Muscle layer of duodenum (tissue), 2 donors: ENCODE measurements around the gene WDR20.
"Not testable (repeated sequence)": the region's sequence is repeated elsewhere in the genome, so short reads cannot be mapped to it uniquely, and the experiment has no call there.

Experiments used
- H3K27ac ChIP-seq: one replicate; pipeline ENCODE4 v1.7.0; 2013; ENCODE audit warnings: mild to moderate bottlenecking, low read length
- H3K27me3 ChIP-seq: one replicate; pipeline ENCODE4 v1.7.0; 2013; ENCODE audit warnings: low read depth, mild to moderate bottlenecking, control low read depth, low read length
- H3K36me3 ChIP-seq, 2 donors: one replicate each; pipeline ENCODE4 v1.7.0; 2013; ENCODE audit warnings: low read length in 2 of 2, control low read depth in 1 of 2, mild to moderate bottlenecking in 1 of 2; ENCODE audit not compliant: insufficient read depth in 2 of 2, control insufficient read depth in 1 of 2
- H3K4me1 ChIP-seq, 2 donors: one replicate each; pipeline ENCODE4 v1.7.0; 2013; ENCODE audit warnings: low read length in 2 of 2, mild to moderate bottlenecking in 2 of 2, control low read depth in 1 of 2, moderate library complexity in 1 of 2; ENCODE audit not compliant: insufficient read depth in 2 of 2, control insufficient read depth in 1 of 2
- H3K4me3 ChIP-seq, 2 donors: one replicate each; pipeline ENCODE4 v1.7.0; 2013; ENCODE audit warnings: low read length in 2 of 2, low read depth in 1 of 2, mild to moderate bottlenecking in 1 of 2
- H3K9me3 ChIP-seq, 2 donors: one replicate each; pipeline ENCODE4 v1.7.0; 2013; ENCODE audit warnings: low read length in 2 of 2, control low read depth in 1 of 2, mild to moderate bottlenecking in 1 of 2; ENCODE audit not compliant: control insufficient read depth in 1 of 2
- donor health status: healthy.

The WDR20 gene

DNA sequence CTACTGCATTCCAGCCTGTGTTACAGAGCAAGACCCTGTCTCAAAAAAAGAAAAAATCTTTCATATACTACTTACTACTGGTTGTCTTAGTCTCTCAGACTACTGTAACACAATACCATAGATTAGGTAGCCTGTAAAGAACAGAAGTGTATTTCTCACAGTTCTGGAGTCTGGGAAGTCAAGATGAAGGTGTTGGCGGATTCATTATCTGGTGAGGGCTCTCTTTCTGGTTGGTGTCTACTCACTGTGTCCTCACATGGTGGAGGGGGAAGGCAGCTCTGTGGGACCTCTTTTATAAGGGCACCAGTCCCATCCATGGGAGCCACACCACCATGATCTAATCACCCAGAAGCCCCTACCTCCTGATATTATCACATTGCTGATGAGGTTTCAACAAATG is 14.4 kb downstream of the WDR20 start:
- Histone ChIP-seq H3K4me3 (no peak overlapping the region), H3K36me3 (no peaks in the 10 kb centered on the region), H3K27me3 (no peaks in the 10 kb centered on the region), H3K27ac (no peak overlapping the region), H3K9me3 (no peaks in the 10 kb centered on the region), H3K4me1 (peaks cover 0 to 9% of the 10 kb centered on the region in 2 donors)

- no peak overlapping the region for H3K27ac ChIP-seq
- no peaks in the 10 kb centered on the region for H3K9me3 ChIP-seq
- H3K4me3 ChIP-seq, result peak overlapping the region in 1 of 2 donors; percentile 2
- H3K27me3 ChIP-seq, result no peaks in the 10 kb centered on the region
- H3K36me3 ChIP-seq, result no peaks in the 10 kb centered on the region
- H3K4me1 ChIP-seq, result peaks cover 0 to 9% of the 10 kb centered on the region in 2 donors
Measured at GRCh38 chr14:102154821-102155549, 15.3 kb downstream of the WDR20 start.

DNA sequence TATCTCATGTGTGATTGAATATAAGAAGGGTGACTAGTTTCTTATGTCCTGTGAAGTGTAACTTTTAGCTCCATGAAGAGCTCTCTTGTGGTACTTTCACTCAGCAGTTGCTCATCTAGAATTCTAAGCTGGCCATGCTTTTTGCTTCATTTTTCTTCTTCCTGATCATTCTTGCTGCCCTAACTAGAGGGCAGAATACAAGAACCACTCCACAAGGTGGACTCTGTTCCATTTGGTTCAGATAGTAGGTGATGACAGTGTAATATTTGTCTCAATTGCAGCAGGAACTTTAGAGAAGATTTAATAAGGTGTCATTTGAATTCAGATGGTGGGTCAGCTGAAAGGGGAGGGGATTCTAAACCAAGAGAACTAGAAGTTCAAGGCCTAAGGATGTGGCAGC is 17.6 kb downstream of the WDR20 start:
- H3K36me3 ChIP-seq, result no peaks in the 10 kb centered on the region
- H3K4me1 ChIP-seq, result peaks cover 0 to 9% of the 10 kb centered on the region in 2 donors
- H3K27me3 ChIP-seq, result no peaks in the 10 kb centered on the region
- H3K4me3 ChIP-seq, result no peak overlapping the region
- H3K9me3 ChIP-seq, result no peaks in the 10 kb centered on the region
- H3K27ac ChIP-seq, result no peak overlapping the region

- Histone ChIP-seq H3K27ac (no peak overlapping the region), H3K4me1 (peaks cover 0 to 9% of the 10 kb centered on the region in 2 donors)
Measured at GRCh38 chr14:102158797-102159196, 19.1 kb downstream of the WDR20 start.

GRCh38 chr14:102159841-102160240 is 20.1 kb downstream of the WDR20 start:
- Histone ChIP-seq H3K4me3 (no peak overlapping the region), H3K27me3 (no peaks in the 10 kb centered on the region), H3K36me3 (no peaks in the 10 kb centered on the region), H3K4me1 (peaks cover 0 to 6% of the 10 kb centered on the region in 2 donors), H3K9me3 (no peaks in the 10 kb centered on the region), H3K27ac (no peak overlapping the region)

More at GRCh38 chr14:102158797-102159196, 19.1 kb downstream of the WDR20 start:
- no peaks in the 10 kb centered on the region for H3K36me3 ChIP-seq
- no peak overlapping the region for H3K4me3 ChIP-seq
- H3K9me3 ChIP-seq, result no peaks in the 10 kb centered on the region
- H3K27me3 ChIP-seq, result no peaks in the 10 kb centered on the region

- Histone ChIP-seq H3K36me3 (no peaks in the 10 kb centered on the region), H3K4me3 (no peak overlapping the region), H3K27me3 (no peaks in the 10 kb centered on the region), H3K9me3 (no peaks in the 10 kb centered on the region), H3K4me1 (no peaks in the 10 kb centered on the region), H3K27ac (no peak overlapping the region)
Measured at GRCh38 chr14:102162487-102162886, 22.8 kb downstream of the WDR20 start.

DNA sequence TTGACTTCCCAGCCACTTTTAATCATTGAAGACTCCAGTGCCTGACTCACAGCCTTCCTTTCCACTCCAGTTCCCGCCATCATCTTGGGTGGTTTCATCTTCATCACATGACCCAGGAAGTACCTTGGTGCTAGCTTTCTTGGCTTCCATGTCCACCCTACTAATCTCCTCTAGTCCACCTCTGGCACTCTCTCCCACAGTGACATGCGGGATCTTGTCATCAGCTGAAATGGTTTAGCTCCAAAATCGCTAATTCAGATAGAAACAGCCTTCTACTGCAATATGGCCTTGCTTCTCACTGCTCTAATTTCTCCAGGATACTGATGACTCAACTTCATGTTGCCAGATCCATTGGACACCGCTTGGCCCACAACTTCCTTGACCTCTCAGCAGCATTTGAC is 24.5 kb downstream of the WDR20 start:
- Histone ChIP-seq H3K4me3 (no peak overlapping the region), H3K27ac (no peak overlapping the region), H3K36me3 (no peaks in the 10 kb centered on the region), H3K27me3 (no peaks in the 10 kb centered on the region), H3K4me1 (peaks cover 0 to 6% of the 10 kb centered on the region in 2 donors), H3K9me3 (no peaks in the 10 kb centered on the region)

DNA sequence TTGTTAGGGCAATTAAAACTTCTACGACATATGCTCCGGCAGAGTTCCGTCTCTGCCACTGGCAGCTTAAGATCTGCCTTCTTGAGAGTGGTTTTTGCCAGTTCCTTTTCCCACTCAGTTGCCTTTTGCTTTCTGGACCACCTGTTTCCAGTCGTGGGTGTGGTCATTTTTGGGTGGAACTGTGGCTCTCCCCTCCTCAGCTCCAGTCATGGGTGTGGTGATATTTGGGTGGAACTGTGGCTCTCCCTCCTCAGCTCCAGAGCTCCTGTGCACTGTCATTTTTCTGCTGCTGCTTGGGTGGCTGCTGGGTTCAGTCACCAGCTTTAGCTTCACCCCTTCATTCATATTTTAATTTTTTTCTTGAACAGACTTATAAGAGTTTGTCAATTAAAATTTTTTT is 25.3 kb downstream of the WDR20 start:
- Histone ChIP-seq H3K4me3 (no peak overlapping the region), H3K9me3 (no peaks in the 10 kb centered on the region), H3K36me3 (no peaks in the 10 kb centered on the region), H3K27ac (no peak overlapping the region), H3K27me3 (no peaks in the 10 kb centered on the region), H3K4me1 (peaks cover 0 to 6% of the 10 kb centered on the region in 2 donors)

- Histone ChIP-seq H3K27me3 (no peaks in the 10 kb centered on the region), H3K36me3 (no peaks in the 10 kb centered on the region), H3K4me1 (peaks cover 0 to 6% of the 10 kb centered on the region in 2 donors), H3K27ac (no peak overlapping the region), H3K4me3 (no peak overlapping the region), H3K9me3 (no peaks in the 10 kb centered on the region)
Measured at GRCh38 chr14:102170061-102170460, 30.4 kb downstream of the WDR20 start.

GRCh38 chr14:102171173-102172020 is 31.7 kb downstream of the WDR20 start:
- Histone ChIP-seq H3K27me3 (no peaks in the 10 kb centered on the region), H3K4me3 (no peak overlapping the region), H3K9me3 (no peaks in the 10 kb centered on the region), H3K4me1 (peaks cover 0 to 6% of the 10 kb centered on the region in 2 donors), H3K36me3 (no peaks in the 10 kb centered on the region), H3K27ac (no peak overlapping the region)

- not testable (repeated sequence) for H3K27ac ChIP-seq, H3K27me3 ChIP-seq, H3K4me3 ChIP-seq, H3K4me1 ChIP-seq, H3K9me3 ChIP-seq, H3K36me3 ChIP-seq
Measured at GRCh38 chr14:102172021-102172272, 32.2 kb downstream of the WDR20 start.
